Measurements from ENCODE around the gene OR5AR1. TPM values are rescaled to one million over a fixed set of nuclear protein-coding genes. Genes with fewer than 3 reads are reported as not detected.

Gene OR5AR1
- total RNA-seq, 4 donors from 2014 or later = not detected

GRCh38 chr11:56698795-56699194, 35.3 kb downstream of the OR5AR1 start, which contains the start of gene OR9G1:
Gene OR9G1, plus strand, starts transcription at chr11:56699095. Its CDS starts 1,293 bp downstream, at chr11:56700388.
- TF ChIP-seq, protein P1, sequence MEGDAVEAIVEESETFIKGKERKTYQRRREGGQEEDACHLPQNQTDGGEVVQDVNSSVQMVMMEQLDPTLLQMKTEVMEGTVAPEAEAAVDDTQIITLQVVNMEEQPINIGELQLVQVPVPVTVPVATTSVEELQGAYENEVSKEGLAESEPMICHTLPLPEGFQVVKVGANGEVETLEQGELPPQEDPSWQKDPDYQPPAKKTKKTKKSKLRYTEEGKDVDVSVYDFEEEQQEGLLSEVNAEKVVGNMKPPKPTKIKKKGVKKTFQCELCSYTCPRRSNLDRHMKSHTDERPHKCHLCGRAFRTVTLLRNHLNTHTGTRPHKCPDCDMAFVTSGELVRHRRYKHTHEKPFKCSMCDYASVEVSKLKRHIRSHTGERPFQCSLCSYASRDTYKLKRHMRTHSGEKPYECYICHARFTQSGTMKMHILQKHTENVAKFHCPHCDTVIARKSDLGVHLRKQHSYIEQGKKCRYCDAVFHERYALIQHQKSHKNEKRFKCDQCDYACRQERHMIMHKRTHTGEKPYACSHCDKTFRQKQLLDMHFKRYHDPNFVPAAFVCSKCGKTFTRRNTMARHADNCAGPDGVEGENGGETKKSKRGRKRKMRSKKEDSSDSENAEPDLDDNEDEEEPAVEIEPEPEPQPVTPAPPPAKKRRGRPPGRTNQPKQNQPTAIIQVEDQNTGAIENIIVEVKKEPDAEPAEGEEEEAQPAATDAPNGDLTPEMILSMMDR (IDR thresholded peaks at IDR 0.05) = no peak
- no peak for TF ChIP-seq POLR2A (IDR thresholded peaks at IDR 0.05)
- Histone ChIP-seq H3K27ac (no peak within 1 kb of the TSS), H3K9me3 (no peaks in the 10 kb centered on the region), H3K4me1 (no peaks in the 10 kb centered on the region), H3K4me3 (no peak within 1 kb of the TSS), H3K36me3 (no peaks in the 10 kb centered on the region), H3K27me3 (no peaks in the 10 kb centered on the region)
- no peak for DNase-seq

DNA sequence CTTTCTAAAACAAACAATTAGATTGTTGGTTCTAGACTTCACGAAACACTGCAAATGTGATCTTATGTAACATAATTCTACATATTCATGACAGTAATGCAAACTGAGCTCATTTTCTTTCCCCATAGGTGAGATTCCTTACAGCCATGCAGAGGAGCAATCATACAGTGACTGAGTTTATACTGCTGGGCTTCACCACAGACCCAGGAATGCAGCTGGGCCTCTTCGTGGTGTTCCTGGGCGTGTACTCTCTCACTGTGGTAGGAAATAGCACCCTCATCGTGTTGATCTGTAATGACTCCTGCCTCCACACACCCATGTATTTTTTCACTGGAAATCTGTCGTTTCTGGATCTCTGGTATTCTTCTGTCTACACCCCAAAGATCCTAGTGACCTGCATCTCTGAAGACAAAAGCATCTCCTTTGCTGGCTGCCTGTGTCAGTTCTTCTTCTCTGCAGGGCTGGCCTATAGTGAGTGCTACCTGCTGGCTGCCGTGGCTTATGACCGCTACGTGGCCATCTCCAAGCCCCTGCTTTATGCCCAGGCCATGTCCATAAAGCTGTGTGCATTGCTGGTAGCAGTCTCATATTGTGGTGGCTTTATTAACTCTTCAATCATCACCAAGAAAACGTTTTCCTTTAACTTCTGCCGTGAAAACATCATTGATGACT, 36.9 kb downstream of the OR5AR1 start:
- H3K36me3 ChIP-seq = no peaks in the 10 kb centered on the region
- no peaks in the 10 kb centered on the region for H3K9me3 ChIP-seq
- no peak overlapping the region for H3K4me3 ChIP-seq
- H3K4me1 ChIP-seq = no peaks in the 10 kb centered on the region
- TF ChIP-seq, protein P1 (IDR thresholded peaks at IDR 0.05) = no peak
- TF ChIP-seq POLR2A (IDR thresholded peaks at IDR 0.05) = no peak
- H3K27me3 ChIP-seq = no peaks in the 10 kb centered on the region
- DNase-seq = no peak
- H3K27ac ChIP-seq = no peak overlapping the region

DNA sequence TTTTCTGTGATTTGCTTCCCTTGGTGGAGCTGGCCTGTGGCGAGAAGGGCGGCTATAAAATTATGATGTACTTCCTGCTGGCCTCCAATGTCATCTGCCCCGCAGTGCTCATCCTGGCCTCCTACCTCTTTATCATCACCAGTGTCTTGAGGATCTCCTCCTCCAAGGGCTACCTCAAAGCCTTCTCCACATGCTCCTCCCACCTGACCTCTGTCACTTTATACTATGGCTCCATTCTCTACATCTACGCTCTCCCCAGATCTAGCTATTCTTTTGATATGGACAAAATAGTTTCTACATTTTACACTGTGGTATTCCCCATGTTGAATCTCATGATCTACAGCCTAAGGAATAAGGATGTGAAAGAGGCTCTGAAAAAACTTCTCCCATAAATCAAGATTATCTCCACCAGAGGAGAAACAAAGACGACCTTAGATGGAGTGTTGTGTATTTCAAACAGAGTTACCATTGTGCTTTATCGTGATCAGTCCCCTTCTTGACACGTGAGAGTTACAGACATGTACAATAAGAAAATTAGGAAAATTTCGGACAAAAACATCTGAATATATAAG, 37.5 kb downstream of the OR5AR1 start:
- no peak for DNase-seq
- no peak for TF ChIP-seq POLR2A (IDR thresholded peaks at IDR 0.05)
- TF ChIP-seq, protein P1 (IDR thresholded peaks at IDR 0.05) = no peak
- no peaks in the 10 kb centered on the region for H3K36me3 ChIP-seq

GRCh38 chr11:56705784-56706396, 42.4 kb downstream of the OR5AR1 start:
- TF ChIP-seq, protein P1 (IDR thresholded peaks at IDR 0.05) = no peak
- no peak for TF ChIP-seq POLR2A (IDR thresholded peaks at IDR 0.05)
- no peaks in the 10 kb centered on the region for H3K4me1 ChIP-seq
- no peaks in the 10 kb centered on the region for H3K27me3 ChIP-seq
- H3K9me3 ChIP-seq = no peaks in the 10 kb centered on the region
- H3K36me3 ChIP-seq = no peaks in the 10 kb centered on the region
- no peak for DNase-seq
- H3K4me3 ChIP-seq = no peak overlapping the region
- H3K27ac ChIP-seq = no peak overlapping the region

More for the DNA sequence above, 37.5 kb downstream of the OR5AR1 start:
- Histone ChIP-seq H3K27me3 (no peaks in the 10 kb centered on the region), H3K27ac (no peak overlapping the region), H3K4me1 (no peaks in the 10 kb centered on the region), H3K9me3 (no peaks in the 10 kb centered on the region), H3K4me3 (no peak overlapping the region)

DNA sequence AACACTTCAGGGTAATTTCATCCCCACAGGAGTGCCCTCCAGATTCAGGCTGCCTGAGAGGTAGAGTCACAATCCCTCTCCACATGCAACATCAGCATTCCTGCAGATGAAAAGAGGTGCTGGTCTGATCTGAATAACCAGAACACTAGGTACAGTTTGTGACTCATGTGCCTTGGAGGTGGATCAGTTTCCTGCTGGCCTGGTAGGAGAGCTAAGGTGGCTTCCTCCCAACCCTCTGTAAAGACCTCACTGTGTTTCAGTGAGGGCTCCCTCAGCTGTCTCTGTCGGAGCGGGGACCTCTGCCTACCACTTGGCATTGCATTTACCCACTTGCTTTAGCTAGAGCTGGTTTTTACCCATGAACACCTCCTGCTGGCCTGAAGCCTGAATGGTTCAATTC, 43.0 kb downstream of the OR5AR1 start:
- no peak overlapping the region for H3K4me3 ChIP-seq
- H3K36me3 ChIP-seq = no peaks in the 10 kb centered on the region
- H3K27me3 ChIP-seq = no peaks in the 10 kb centered on the region
- DNase-seq = no peak
- H3K9me3 ChIP-seq = no peaks in the 10 kb centered on the region
- no peak for TF ChIP-seq POLR2A (IDR thresholded peaks at IDR 0.05)
- TF ChIP-seq, protein P1 (IDR thresholded peaks at IDR 0.05) = no peak
- H3K27ac ChIP-seq = no peak overlapping the region
- H3K4me1 ChIP-seq = no peaks in the 10 kb centered on the region

All from Peyer's patch (tissue), 4 donors.